IMR-90 (cell line): ENCODE results near the gene GPC6. TPM values are rescaled to one million over a fixed set of nuclear protein-coding genes. Genes with fewer than 3 reads are reported as not detected.

Experiments
- ATAC-seq: fragments of 200-7000 bp; cut with Tn5 transposase; 2 replicates; pipeline ENCODE4 v1.9.1; 2020; ENCODE audit warnings: low read depth, mild to moderate bottlenecking, moderate library complexity
- BruUV-seq: library from RNA; stranded (reverse); fragments of 400-500 nt; replicated peaks from 2 replicates; lab custom pipeline; 2021; lab: Mats Ljungman, UMichigan
- CTCF ChIA-PET: fragments of 300-600 bp; formaldehyde crosslinking; extraction: SDS; loops from one replicate; lab custom pipeline; 2021; ENCODE audit warnings: antibody characterized with exemption; lab: Yijun Ruan, JAX
- POLR2A ChIA-PET: fragments of 300-600 bp; sonication (Branson Sonifier 250); formaldehyde crosslinking; loops from one replicate; lab custom pipeline; 2022; ENCODE audit warnings: antibody characterized with exemption; ENCODE audit not compliant: unreplicated experiment; lab: Charles Lee
- DNase-seq: peaks from one replicate; pipeline ENCODE4 v3.0.0; 2013
- H2AFZ ChIP-seq: replicated peaks from 2 replicates; pipeline ENCODE3; 2013; ENCODE audit warnings: low read length, mild to moderate bottlenecking; ENCODE audit not compliant: poor library complexity
- H2AK5ac ChIP-seq: 2 replicates; pipeline ENCODE4 v1.6.1; 2013; ENCODE audit warnings: low read depth, low read length, inconsistent platforms
- H2AK9ac ChIP-seq: replicated peaks from 2 replicates; pipeline ENCODE3; 2013; ENCODE audit warnings: mild to moderate bottlenecking, low read depth, low read length, moderate library complexity; ENCODE audit not compliant: poor library complexity
- H2BK120ac ChIP-seq: 2 replicates; pipeline ENCODE4 v1.6.1; 2013; ENCODE audit warnings: low read depth, low read length, inconsistent platforms
- H2BK15ac ChIP-seq: 3 replicates; pipeline ENCODE4 v1.6.1; 2013; ENCODE audit warnings: low read depth, low read length, inconsistent platforms
- H2BK20ac ChIP-seq: 2 replicates; pipeline ENCODE4 v1.6.1; 2013; ENCODE audit warnings: low read depth, mild to moderate bottlenecking, inconsistent platforms, low read length, moderate library complexity
- H2BK5ac ChIP-seq: 2 replicates; pipeline ENCODE4 v1.6.1; 2013; ENCODE audit warnings: mild to moderate bottlenecking, low read depth, low read length, inconsistent platforms; ENCODE audit not compliant: poor library complexity, severe bottlenecking
- H3K14ac ChIP-seq: replicated peaks from 2 replicates; pipeline ENCODE4 v1.6.1; 2013; ENCODE audit warnings: low read depth, low read length, inconsistent platforms
- H3K18ac ChIP-seq: 2 replicates; pipeline ENCODE4 v1.6.1; 2013; ENCODE audit warnings: low read depth, low read length, control low read depth
- H3K23ac ChIP-seq: 2 replicates; pipeline ENCODE4 v1.6.1; 2013; ENCODE audit warnings: low read depth, low read length, inconsistent platforms
- H3K27ac ChIP-seq: 2 replicates; pipeline ENCODE4 v1.5.1; 2013; ENCODE audit warnings: mild to moderate bottlenecking, control low read depth, low read length; ENCODE audit not compliant: insufficient read depth
- H3K27me3 ChIP-seq: 2 replicates; pipeline ENCODE4 v1.6.1; 2013; ENCODE audit warnings: low read length; ENCODE audit not compliant: control insufficient read depth, insufficient read depth
- H3K36me3 ChIP-seq: 2 replicates; pipeline ENCODE4 v1.6.1; 2013; ENCODE audit warnings: low read length, mixed read lengths; ENCODE audit not compliant: control insufficient read depth, insufficient read depth
- H3K4ac ChIP-seq: 2 replicates; pipeline ENCODE4 v1.6.1; 2013; ENCODE audit warnings: low read depth, low read length, inconsistent platforms
- H3K4me1 ChIP-seq: 2 replicates; pipeline ENCODE4 v1.6.1; 2013; ENCODE audit warnings: low read length, mixed read lengths; ENCODE audit not compliant: control insufficient read depth, insufficient read depth
- H3K4me2 ChIP-seq: 2 replicates; pipeline ENCODE4 v1.6.1; 2013; ENCODE audit warnings: low read depth, mild to moderate bottlenecking, control low read depth, low read length, moderate library complexity
- H3K4me3 ChIP-seq: 2 replicates; pipeline ENCODE4 v1.5.1; 2013; ENCODE audit warnings: low read depth, mild to moderate bottlenecking, control low read depth, low read length, moderate library complexity; ENCODE audit not compliant: insufficient read depth
- H3K56ac ChIP-seq: 2 replicates; pipeline ENCODE4 v1.6.1; 2013; ENCODE audit warnings: low read length, inconsistent platforms; ENCODE audit not compliant: insufficient read depth; ENCODE audit errors: extremely low read depth
- H3K79me1 ChIP-seq, 2 experiments: 2 replicates each; pipeline ENCODE4 v1.6.1; 2013; ENCODE audit warnings: low read length in 2 of 2, inconsistent platforms in 1 of 2, low read depth in 1 of 2
- H3K9ac ChIP-seq: 2 replicates; pipeline ENCODE4 v1.6.1; 2013; ENCODE audit warnings: low read depth, low read length, control low read depth
- H3K9me1 ChIP-seq: 2 replicates; pipeline ENCODE4 v1.6.1; 2013; ENCODE audit warnings: low read length, inconsistent platforms; ENCODE audit not compliant: insufficient read depth
- H3K9me3 ChIP-seq: 2 replicates; pipeline ENCODE4 v1.6.1; 2013; ENCODE audit warnings: low read length; ENCODE audit not compliant: control insufficient read depth, insufficient read depth
- H4K20me1 ChIP-seq: 2 replicates; pipeline ENCODE4 v1.6.1; 2013; ENCODE audit warnings: low read length, inconsistent platforms; ENCODE audit not compliant: insufficient read depth
- H4K5ac ChIP-seq: 2 replicates; pipeline ENCODE4 v1.6.1; 2013; ENCODE audit warnings: mild to moderate bottlenecking, low read depth, low read length, control low read depth
- H4K8ac ChIP-seq, 2 experiments: 2 replicates each; pipeline ENCODE4 v1.6.1; 2013; ENCODE audit warnings: low read depth in 2 of 2, low read length in 2 of 2, control low read depth in 1 of 2, inconsistent platforms in 1 of 2
- H4K91ac ChIP-seq: 2 replicates; pipeline ENCODE4 v1.6.1; 2013; ENCODE audit warnings: low read depth, low read length, inconsistent platforms; ENCODE audit not compliant: insufficient read depth
- BHLHE40 ChIP-seq: fragments of 150-350 bp; IDR thresholded peaks from 2 replicates; pipeline ENCODE4 v1.6.1; 2016; ENCODE audit warnings: mild to moderate bottlenecking, low read depth, low read length
- CEBPB ChIP-seq: IDR thresholded peaks from 2 replicates; pipeline ENCODE4 v1.6.1; 2012; ENCODE audit warnings: low read depth, low read length, improper control_type of control experiment
- CHD1 ChIP-seq: IDR thresholded peaks from 2 replicates; pipeline ENCODE4 v1.6.1; 2012; ENCODE audit warnings: low read depth, low read length, improper control_type of control experiment
- CTCF ChIP-seq: conservative IDR thresholded peaks from 2 replicates; pipeline ENCODE4 v1.5.1; 2012; ENCODE audit warnings: mild to moderate bottlenecking, low read depth, low read length, improper control_type of control experiment
- ELK1 ChIP-seq: fragments of 150-350 bp; IDR thresholded peaks from 2 replicates; pipeline ENCODE4 v1.6.1; 2016; ENCODE audit warnings: low read depth, mild to moderate bottlenecking, low read length, moderate library complexity, borderline replicate concordance
- MAFK ChIP-seq: IDR thresholded peaks from 2 replicates; pipeline ENCODE4 v1.6.1; 2012; ENCODE audit warnings: low read depth, low read length, improper control_type of control experiment
- NFE2L2 ChIP-seq: fragments of 150-350 bp; IDR thresholded peaks from 2 replicates; pipeline ENCODE4 v1.6.1; 2016; ENCODE audit warnings: low read depth, mild to moderate bottlenecking, low read length
- RCOR1 ChIP-seq: IDR thresholded peaks from 2 replicates; pipeline ENCODE4 v1.6.1; 2012; ENCODE audit warnings: mild to moderate bottlenecking, low read length, improper control_type of control experiment; ENCODE audit not compliant: insufficient replicate concordance
- RFX5 ChIP-seq: IDR thresholded peaks from 2 replicates; pipeline ENCODE4 v1.8.0; 2012; ENCODE audit warnings: low read depth, mild to moderate bottlenecking, low read length, moderate library complexity
- SMC3 ChIP-seq: fragments of 150-350 bp; IDR thresholded peaks from 2 replicates; pipeline ENCODE4 v1.6.1; 2016; ENCODE audit warnings: low read depth, mild to moderate bottlenecking, antibody characterized with exemption, low read length, moderate library complexity
- USF2 ChIP-seq: fragments of 150-350 bp; IDR thresholded peaks from 2 replicates; pipeline ENCODE4 v1.6.1; 2017; ENCODE audit warnings: mild to moderate bottlenecking, antibody characterized with exemption, low read length, low read depth
- WGBS, 2 experiments: methylation state at CpG; one replicate each; pipeline versions ENCODE4 v1.1.5 to v1.1.7; 2013; ENCODE audit warnings: missing lambda C conversion rate in 2 of 2; ENCODE audit not compliant: insufficient read length in 1 of 2; ENCODE audit errors: extremely low coverage in 2 of 2; 5-methylcytosine and 5-hydroxymethylcytosine counted together
- dilution Hi-C: fragments of 300-500 bp; cut with HindIII; formaldehyde crosslinking; loops from one replicate; pipeline ENCODE4 v1.14.3; 2018; ENCODE audit warnings: low sequenced_read_pairs; ENCODE audit not compliant: unreplicated experiment
- in situ Hi-C: fragments of 300-500 bp; cut with MboI; formaldehyde crosslinking; loops from 3 replicates; pipeline ENCODE4 v1.14.3; 2019; ENCODE audit warnings: low sequenced_read_pairs, inconsistent platforms, mixed read lengths
- intact Hi-C: fragments of 100-400 bp; cut with micrococcal nuclease; formaldehyde crosslinking; loops from 2 replicates; pipeline ENCODE4 v1.10.0; 2022
- polyA plus RNA-seq, 3 experiments: library from polyadenylated mRNA; depleted of rRNA; stranded (reverse); fragments of >200 nt; gene quantifications; 2 replicates each; pipeline ENCODE4 v1.2.3, GENCODE V29; 2012; ENCODE audit warnings: low replicate concordance in 1 of 3
- total RNA-seq: library from RNA; depleted of rRNA; stranded (reverse); fragments of >200 nt; gene quantifications from 2 replicates; pipeline ENCODE4 v1.2.3, GENCODE V29; 2012

Gene GPC6
- total and polyA plus RNA-seq, 2 of the 4 experiments (the other 2 are of a cell fraction), result 14.9 to 39.4 TPM

GRCh38 chr13:93947651-93948050, 721.0 kb downstream of the GPC6 start:
- no peak overlapping the region for H4K8ac ChIP-seq
- DNase-seq (no peak), ATAC-seq (no peak)
- H3K18ac ChIP-seq, result no peak overlapping the region
- H4K91ac ChIP-seq, result no peak overlapping the region
- in situ Hi-C loops, result no loop called here
- H3K79me1 ChIP-seq, result no peaks in the 10 kb centered on the region
- no peaks in the 10 kb centered on the region for H3K9me3 ChIP-seq
- H2BK15ac ChIP-seq, result no peak overlapping the region
- dilution Hi-C loops, result no loop called here
- no peak overlapping the region for H2BK120ac ChIP-seq
- no peak overlapping the region for H2AK9ac ChIP-seq
- H2BK20ac ChIP-seq, result no peak overlapping the region
- WGBS, 2 experiments, result no CpG with 5 or more reads among the region's 5 CpGs
- intact Hi-C loops, result loop anchor here (10.0 kb wide), 1 partner anchor 723 kb away; the partner anchor contains the start of gene GPC6
- no peak overlapping the region for H3K23ac ChIP-seq
- no peaks in the 10 kb centered on the region for H3K9me1 ChIP-seq
- H3K4me2 ChIP-seq, result no peak overlapping the region
- no peaks in the 10 kb centered on the region for H4K20me1 ChIP-seq
- no peak overlapping the region for H3K14ac ChIP-seq
- H3K36me3 ChIP-seq, result no peaks in the 10 kb centered on the region
- CTCF ChIA-PET, result no interaction called here
- no peak overlapping the region for H3K27ac ChIP-seq
- no peak overlapping the region for H4K5ac ChIP-seq
- POLR2A ChIA-PET, result no interaction called here
- H3K4ac ChIP-seq, result no peak overlapping the region
- H2BK5ac ChIP-seq, result no peak overlapping the region
- TF ChIP-seq USF2, result no peak
- TF ChIP-seq NFE2L2, result no peak
- no peak for TF ChIP-seq RFX5
- no peak for TF ChIP-seq CHD1
- no peak for TF ChIP-seq BHLHE40
- no peak for TF ChIP-seq CEBPB
- no peak for TF ChIP-seq CTCF
- no peak for TF ChIP-seq RCOR1
- TF ChIP-seq SMC3, result no peak
- TF ChIP-seq MAFK, result no peak
- no peak for TF ChIP-seq ELK1
- no peak overlapping the region for H2AFZ ChIP-seq
- no peaks in the 10 kb centered on the region for H3K4me1 ChIP-seq
- H3K9ac ChIP-seq, result no peak overlapping the region
- no peak overlapping the region for H2AK5ac ChIP-seq
- no peaks in the 10 kb centered on the region for H3K27me3 ChIP-seq
- no TSS peak for BruUV-seq
- H3K4me3 ChIP-seq, result no peak overlapping the region
- H3K56ac ChIP-seq, result no peak overlapping the region
